Dermis lymphatic vessel endothelial cell (primary cell): Measurements from ENCODE around the gene PDE3A. TPM values are rescaled to one million over a fixed set of nuclear protein-coding genes. Genes with fewer than 3 reads are reported as not detected.

Source experiments
- total RNA-seq: library from RNA; depleted of rRNA; stranded (reverse); fragments of >200 nt; gene quantifications from 2 replicates; pipeline ENCODE4 v1.2.1, GENCODE V29; 2014

Gene PDE3A
- total RNA-seq = 0.43 and 2.8 TPM in 2 replicates

GRCh38 chr12:20368114-20368650 is at the start of gene PDE3A:
Gene PDE3A (plus strand): TSS chr12:20368537. CDS start chr12:20369285, 748 bp downstream.

GRCh38 chr12:20695232-20695631 is 326.9 kb downstream of the PDE3A start, which contains the start of gene SLCO1C1:
Gene SLCO1C1 (plus strand): TSS chr12:20695332. CDS start chr12:20699577, 4,245 bp downstream.

